ENCODE measurements around the gene KLF17.
"Not testable (repeated sequence)": the region's sequence is repeated elsewhere in the genome, so short reads cannot be mapped to it uniquely, and the experiment has no call there.

Gene KLF17

DNA sequence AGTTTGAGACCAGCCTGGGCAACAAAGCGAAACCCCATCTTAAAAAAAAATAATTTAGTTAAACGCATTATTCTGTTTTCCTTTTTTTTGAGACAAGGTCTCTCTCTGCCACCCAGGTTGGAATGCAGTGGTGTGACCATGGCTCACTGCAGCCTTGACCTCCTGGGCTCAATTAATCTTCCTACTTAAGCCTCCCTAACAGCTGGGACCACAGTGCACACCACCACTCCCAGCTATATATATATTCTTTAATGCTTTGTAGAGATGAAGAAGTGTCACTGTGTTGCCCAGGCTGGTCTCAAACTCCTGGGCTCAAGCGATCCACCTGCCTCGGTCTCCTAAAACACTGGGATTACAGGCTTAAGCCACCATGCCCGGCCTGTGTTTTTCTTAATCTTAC, 7.7 kb upstream of the KLF17 start:
- no peak for DNase-seq (ENCODE audit: low read depth in 2 of 2)

DNA sequence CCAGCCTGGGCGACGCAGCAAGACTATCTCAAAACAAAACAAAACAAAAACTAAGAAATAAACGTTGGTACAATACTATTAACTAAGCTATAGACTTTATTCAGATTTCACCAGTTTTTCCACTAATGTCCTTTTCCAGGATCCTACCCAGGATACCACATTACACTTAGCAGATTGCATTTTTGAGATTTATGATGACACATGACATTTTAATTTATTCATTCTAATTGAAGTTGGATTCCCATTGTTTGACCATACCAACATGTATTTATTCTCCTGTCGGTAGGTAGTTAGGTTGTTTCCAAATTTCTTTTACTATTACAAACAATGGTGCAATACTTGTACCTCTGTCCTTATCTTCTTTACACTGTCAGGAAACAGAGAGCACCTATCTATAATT, 6.8 kb upstream of the KLF17 start:
- no peak for DNase-seq (ENCODE audit: low read depth in 2 of 2)

DNA sequence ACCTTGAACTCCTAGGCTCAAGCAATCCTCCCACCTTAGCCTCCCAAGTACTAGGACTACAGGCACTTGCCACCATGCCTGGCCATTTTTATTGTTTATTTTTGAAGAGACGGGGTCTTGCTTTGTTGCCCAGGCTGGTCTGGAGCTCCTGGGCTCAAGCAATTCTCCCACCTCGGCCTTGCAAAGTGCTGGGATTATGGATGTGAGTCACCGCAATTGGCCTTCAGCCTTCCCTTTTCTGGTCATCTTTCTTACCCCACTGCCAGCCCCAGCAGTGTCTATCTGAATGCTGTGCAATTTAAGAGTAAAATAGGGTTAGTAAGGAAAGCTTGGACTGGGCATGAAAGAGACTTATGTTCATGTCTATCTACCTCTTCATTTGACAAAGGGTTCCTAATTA, 6.1 kb upstream of the KLF17 start:
- DNase-seq (ENCODE audit: low read depth in 2 of 2): no peak

DNA sequence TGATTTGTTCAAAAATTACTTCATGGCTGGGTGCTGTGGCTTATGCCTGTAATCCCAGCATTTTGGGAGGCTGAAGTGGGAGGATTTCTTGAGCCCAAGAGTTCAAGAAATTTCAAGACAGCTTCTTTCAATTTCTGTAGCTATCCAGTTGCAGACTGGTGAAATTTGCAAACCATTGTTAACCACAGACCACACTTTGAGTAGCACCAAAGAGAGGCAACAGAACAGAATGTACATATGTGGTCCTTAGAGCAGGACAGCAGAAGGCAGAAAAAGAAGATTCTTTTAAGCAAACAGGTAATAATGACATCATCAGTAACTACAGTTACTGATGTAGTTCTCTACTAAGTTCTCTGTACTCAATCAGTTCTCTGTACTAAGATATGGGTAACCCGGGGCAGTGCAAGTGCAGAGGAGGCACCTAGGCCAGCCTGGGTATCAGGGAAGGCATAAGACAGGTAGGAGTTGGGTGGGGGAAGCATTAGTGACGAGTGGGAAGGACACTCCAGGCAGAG, 5.5 kb upstream of the KLF17 start:
- DNase-seq (ENCODE audit: low read depth in 2 of 2): no peak

DNA sequence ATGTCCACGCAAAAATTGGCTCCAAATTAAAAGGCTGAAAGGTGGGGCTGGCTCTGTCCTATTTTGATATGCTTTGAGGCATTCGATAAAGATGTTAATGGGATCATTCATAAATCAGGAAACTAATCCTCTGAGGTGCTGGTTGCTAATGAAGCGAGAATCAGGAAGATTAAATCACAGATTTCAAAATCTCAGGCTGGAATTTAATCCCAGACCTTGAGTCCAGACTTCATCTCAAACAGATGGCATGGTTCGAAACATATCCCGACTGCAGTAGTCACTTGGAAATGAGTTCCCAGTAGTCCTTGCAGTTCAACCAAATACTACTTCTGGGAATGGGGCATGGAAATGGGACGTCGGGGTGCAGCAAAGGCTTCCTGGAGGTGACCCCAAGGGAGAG, 4.5 kb upstream of the KLF17 start:
- no peak for DNase-seq (ENCODE audit: low read depth in 2 of 2)

DNA sequence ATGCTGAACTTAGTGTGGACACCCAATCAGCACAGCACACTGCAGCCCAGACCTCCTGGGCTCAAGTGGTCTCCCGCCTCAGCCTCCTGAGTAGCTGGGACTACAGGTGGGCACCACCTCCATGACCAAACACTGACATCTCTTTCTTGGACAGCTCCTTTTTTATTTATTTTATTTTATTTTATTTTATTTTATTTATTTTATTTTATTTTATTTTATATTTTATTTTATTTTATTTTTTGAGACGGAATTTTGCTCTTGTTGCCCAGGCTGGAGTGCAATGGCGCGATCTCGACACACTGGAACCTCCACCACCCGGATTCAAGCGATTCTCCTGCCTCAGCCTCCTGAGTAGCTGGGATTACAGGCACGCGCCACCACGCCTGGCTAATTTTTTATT, 1.3 kb upstream of the KLF17 start:
- not testable (repeated sequence) for DNase-seq (ENCODE audit: low read depth in 2 of 2)

DNA sequence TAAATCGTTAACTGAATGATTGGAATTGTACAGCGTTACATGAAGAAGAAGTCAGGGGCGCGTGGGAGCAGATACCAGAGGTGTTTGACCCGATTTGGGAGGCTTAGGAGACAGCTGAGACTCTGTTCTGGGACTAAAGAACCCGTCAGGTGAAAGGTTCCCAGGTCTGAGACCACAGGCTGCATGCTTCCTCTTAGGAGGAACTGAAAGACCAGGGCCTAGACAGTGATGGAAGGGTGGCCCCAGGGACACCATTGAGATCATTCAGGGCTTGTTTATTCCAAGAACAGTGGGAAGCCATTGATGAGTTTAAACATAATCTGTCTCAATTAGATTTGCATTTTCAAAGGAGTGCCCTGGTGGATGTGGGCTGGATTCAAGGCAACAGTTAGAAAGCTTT, 904 bp downstream of the KLF17 start:
- no peak for DNase-seq (ENCODE audit: low read depth in 2 of 2)

DNA sequence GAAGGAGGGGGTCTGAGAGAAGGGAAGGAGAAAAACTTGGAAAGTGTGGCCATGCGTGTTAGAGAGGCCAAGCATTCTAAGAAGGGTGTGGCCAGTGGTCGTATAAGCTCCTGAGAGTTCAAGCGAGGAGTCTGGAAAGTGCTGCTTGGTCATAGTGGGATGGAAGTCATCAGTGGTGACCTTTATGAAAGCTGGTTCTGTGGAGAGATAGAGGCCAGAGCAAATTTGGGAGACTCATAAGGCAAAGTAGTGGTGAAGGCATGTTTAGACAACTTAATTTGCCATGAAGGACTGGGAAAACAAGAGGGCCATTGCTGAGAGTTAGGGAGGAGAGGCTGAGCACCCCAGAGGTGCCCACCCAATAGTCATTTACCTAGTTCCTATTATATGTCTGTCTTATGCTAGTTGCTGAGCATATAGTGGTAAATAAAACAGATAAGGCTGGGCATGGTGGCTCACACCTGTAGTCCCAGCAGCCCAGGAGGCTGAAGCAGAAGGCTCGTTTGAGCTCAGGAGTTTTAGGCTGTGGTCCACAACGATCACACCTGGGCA, 1.9 kb downstream of the KLF17 start:
- no peak for DNase-seq (ENCODE audit: low read depth in 2 of 2)

DNA sequence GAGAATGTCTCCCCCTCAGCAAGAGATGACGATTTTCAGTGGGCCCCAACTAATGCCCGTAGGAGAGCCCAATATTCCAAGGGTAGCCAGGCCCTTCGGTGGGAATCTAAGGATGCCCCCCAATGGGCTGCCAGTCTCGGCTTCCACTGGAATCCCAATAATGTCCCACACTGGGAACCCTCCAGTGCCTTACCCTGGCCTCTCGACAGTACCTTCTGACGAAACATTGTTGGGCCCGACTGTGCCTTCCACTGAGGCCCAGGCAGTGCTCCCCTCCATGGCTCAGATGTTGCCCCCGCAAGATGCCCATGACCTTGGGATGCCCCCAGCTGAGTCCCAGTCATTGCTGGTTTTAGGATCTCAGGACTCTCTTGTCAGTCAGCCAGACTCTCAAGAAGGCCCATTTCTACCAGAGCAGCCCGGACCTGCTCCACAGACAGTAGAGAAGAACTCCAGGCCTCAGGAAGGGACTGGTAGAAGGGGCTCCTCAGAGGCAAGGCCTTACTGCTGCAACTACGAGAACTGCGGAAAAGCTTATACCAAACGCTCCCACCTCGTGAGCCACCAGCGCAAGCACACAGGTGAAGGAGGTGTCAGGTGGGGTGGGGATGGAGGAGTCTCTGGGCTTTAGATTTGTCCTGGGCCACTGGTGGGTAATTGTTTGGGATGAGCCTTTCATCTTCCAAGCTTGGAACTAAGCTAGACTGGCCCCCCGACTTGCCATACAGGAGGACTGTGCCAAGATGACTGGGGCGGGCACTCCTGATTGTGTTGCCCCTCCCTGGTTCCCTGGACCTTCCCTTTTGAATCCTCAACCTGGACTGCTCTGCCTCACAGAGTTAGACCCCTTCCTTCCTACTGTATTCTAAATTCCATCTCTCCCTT, 11.2 kb downstream of the KLF17 start:
- DNase-seq (ENCODE audit: low read depth in 2 of 2): no peak

DNA sequence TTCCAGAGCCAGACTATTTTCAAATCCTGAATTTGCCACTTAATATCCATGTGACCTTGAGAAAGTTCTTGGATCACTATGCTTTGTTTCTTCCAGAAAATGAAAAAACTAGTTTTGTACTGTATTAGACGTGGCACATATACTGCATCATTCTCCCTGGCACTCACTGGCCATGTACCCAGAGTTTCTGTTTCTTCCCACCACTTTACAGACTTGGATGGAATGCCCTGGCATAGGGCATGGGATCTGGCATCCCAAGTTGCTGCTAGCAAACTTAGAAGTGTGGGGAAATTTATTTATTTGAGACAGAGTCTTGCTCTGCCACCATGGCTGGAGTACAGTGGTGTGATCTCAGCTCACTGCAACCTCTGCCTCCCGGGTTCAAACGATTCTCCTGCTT, 12.8 kb downstream of the KLF17 start:
- DNase-seq (ENCODE audit: low read depth in 2 of 2): no peak

DNA sequence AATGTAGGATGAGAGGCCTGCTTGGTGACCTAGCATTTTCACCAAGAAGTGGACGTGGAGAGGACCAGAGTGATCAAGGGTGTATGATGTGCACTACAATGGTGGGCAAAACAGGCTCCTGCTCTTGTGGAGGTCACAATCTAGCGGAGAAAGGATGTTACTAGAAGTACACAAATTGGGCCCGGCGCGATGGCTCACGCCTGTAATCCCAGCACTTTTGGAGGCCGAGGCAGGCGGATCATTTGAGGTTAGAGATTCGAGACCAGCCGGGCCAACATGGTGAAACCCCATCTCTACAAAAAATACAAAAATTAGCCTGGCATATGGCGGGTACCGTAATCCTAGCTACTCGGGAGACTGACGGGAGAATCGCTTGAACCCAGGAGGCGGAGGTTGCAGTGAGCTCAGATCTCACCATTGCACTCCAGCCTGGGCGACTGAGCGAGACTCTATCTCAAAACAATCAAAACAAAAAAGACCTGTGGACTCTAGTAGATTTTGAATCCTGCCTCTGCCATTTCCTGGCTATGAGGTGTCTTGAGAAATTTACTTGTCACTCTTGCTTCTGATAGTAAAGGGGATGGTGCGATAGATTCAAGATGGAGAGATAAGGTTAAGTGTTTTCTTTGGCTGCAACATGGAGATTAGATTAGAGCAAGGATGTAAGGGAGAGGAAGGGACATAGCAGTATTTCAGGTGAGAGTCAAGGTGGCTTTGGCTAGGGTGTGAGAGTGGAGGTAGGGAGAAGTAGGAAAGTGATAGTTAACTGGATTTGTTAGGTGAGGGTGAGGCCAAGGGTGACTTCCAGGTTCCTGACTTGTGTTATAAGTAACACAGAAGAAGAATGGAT, 15.7 kb downstream of the KLF17 start:
- DNase-seq (ENCODE audit: low read depth in 2 of 2): no peak

DNA sequence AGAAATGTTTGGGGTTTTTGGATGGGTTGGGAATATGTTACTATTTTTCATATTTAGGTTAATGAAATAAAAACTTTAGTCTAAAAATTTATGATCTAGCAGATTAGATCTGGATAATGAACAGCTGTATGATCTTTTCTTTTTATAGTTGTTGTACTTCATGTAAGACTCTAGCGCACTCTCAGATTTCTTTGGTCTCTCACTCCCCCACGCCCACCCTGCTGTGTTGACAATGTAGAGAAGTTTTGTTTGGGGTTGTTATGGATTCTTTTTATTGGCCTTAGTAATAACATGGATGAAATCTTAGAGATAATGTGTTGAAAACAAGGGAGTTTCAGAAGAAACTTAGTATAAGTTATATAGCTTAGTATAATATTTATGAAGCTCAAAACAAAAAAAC, 17.3 kb downstream of the KLF17 start:
- no peak for DNase-seq (ENCODE audit: low read depth in 2 of 2)

DNA sequence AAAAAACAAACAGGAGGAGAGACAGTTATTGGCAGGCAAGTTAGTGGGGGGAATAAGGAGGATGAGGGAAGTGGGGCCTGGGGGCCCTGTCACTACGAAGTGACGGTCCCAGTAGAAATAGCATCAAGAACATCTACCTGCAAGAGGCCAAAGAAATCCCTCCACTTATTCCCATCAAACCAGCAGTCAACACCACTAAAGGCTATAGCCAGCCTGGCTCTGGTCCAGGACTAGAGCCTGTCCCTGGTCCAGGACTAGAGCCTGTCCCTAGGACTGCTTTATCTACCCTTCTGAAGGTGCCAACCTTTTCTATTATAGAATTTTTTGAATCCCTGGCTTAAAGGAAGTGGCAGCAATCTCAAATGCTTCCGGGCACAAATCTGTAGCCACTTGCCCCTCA, 19.6 kb downstream of the KLF17 start:
- no peak for DNase-seq (ENCODE audit: low read depth in 2 of 2)

DNA sequence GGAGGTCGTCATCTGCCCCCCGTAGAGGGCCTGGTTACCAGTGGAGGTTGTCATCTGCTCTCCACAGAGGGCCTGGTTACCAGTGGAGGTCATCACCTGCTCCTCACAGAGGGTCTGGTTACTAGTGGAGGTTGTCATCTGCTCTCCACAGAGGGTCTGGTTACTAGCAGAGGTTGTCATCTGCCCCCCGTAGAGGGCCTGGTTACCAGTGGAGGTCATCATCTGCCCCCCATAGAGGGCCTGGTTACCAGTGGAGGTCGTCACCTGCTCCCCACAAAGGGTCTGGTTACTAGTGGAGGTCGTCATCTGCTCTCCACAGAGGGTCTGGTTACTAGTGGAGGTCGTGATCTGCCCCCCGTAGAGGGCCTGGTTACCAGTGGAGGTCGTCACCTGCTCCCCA, 20.9 kb downstream of the KLF17 start:
- DNase-seq (ENCODE audit: low read depth in 2 of 2): not testable (repeated sequence)

DNA sequence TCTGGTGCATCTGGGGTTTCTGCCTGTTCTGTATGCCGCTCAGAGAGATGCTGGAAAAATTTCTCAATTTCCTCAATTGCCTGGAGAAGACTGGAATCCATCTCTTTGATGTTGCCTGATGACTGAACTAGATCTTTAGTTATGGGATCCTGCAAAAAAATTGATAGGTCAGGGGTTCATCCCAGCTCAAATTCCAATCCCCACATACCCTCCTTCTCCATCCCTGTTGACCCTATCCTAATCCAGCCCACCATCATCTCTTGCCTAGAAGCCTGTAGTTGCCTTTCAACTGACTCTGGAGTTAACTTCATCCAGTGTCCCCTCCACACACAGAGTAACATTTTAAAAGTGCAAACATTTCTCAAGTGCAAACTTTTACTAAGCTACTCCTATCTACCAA, 22.9 kb downstream of the KLF17 start, which contains the start of gene KLF18:
Gene KLF18, minus strand, starts transcription at position 101 of the 400 bp plus-strand sequence. Its CDS starts 0 bp downstream, at position 101.
- DNase-seq (ENCODE audit: low read depth in 2 of 2): no peak

DNA sequence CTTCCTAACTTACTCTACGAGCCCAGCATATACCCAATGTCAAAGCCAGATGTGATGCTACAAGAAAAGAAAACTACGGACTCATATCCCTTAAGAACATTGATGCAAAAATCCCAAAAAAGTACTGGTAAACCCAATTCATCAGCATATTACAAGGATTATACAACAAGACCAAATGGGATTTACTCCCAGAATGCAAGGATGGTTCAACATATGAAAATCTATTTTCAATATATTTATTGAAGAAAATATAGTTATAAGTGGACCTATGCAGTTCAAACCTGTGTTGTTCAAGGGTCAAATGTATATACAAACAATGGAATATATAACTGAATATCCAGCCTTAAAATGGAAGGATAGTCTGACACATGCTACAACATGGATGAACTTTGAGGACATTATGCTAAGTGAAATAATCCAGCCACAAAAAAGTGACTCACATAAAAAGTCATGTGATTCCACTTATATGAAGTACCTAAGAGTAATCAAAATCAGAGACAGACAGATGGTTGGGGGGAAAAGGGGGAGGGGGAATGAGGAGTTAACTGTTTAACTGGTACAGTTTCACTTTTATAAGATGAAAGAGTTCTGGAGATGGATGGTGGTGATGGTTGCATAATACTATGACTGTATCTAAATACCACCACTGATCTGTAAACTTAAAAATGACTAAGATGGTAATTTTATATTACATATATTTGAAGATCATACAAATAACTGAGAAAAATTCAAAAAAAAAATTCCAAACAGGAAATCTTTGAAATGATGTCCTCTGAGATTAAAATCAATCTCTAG, 26.5 kb downstream of the KLF17 start:
- DNase-seq (ENCODE audit: low read depth in 2 of 2): no peak

DNA sequence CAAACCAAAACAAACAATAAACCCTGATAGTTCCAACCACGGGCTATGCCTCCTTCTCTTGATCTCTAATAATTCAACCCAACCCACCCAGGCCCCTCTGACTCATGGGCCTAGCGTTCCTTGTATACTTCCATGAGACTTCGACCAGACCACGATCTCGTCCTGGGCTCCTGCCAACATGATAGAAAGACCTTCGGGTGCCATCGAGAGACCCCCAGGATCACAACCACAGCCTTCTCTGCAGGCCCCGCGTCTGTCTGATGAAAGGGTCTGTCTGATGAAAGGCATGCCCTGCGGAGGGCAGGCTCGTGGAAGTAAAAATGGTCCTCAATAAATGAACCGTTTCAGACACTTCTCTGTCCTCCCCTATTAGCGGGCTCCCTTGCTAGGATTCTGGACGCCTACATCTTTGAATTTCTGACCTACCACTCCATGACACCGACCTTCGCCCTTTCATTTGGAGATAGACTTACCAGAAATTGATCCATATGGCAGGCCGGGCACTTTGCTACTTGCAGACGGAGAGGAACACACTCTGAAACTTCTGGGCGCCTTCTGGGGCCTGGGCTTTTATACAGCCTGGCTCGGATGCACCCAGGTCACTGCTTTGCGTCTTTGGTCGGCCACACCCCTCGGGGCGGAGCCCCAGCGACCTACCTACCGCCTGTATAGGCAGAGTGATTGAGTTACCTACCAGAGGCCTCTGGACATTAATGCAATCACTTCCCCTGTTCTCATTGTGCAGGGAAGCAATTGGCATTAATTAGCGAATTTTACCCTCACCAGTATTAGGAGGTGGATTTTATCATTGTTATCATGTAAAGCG, 28.1 kb downstream of the KLF17 start:
- no peak for DNase-seq (ENCODE audit: low read depth in 2 of 2)

DNA sequence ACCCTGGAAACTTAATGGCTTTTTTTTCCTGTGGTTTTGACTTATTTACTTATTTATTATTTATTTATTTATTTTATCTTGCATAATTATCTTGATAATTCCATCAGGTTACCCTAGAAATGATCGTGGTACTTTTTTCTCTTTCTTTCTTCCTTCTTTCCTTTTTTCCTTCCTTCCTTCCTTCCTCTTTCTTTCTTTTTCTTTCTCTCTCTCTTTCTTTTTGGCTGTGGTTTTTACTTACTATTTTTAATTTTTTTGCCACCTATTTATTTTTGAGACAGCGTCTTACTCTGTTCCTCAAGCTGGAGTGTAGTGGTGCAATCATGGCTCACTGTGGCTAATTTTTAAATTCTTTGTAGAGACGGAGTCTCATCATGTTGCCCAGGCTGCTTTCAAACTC, 29.0 kb downstream of the KLF17 start:
- DNase-seq (ENCODE audit: low read depth in 2 of 2): no peak

DNA sequence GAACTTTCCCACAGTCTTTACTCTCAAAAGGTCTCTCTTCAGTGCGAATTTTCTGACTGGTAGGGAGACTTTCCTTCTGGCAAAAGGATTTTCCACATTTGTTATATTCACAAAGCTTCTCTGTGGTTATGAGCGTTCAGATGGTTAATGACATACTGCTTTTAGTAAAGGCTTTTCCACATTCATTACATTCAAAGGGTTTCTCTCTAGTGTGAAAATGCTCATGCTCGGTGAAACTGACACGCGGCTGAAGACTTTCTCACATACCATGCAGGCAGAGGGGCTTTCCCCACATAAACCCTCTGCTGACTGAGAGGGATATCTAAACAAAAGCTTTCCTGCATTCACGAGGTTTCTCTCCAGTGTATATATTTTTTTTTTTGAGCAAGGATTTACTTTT, 32.7 kb downstream of the KLF17 start:
- DNase-seq (ENCODE audit: low read depth in 2 of 2): no peak

DNA sequence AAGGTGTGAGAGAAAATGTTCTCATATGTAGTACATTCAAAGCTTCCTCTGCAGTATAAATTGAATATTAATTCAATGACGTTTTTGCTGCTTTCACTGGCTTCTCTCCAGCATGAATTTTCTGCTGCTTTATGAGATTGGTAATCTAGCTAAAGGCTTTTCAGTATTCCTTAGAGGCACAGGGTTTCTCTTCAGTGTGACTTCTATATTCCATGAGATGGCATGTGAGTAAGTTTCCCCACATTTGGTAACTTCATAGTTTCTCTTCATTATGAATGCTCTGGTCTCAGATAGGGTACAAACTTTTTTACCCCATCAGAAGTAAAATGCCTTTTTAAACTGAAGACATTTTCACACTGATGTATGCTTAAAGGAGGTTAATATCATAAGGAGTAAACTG, 33.2 kb downstream of the KLF17 start:
- no peak for DNase-seq (ENCODE audit: low read depth in 2 of 2)

DNA sequence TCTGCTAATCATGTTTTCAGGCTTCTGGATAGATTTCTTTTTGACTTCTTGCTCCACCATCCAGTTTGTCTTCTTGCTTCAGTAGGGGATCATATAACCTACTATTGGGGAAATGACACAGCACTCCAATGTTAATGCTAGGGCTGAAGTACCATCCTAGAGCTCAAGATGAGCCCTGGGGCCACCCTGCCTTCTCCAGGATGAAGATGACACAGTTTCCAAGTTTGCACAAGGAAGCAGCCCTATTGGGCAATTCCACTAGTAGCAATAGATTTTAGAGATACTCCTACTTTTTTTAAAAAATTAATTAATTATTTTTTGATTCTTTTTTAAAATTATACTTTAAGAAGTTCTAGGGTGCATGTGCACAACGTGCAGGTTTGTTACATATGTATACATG, 34.1 kb downstream of the KLF17 start:
- DNase-seq (ENCODE audit: low read depth in 2 of 2): no peak

Data from stimulated activated CD4-positive, alpha-beta T cell treated with anti-CD3 and anti-CD28 coated beads, Interleukin-1b, Interleukin-23, amount 100 ng/mL, for 4 hours (primary cell).